Chondrocyte (in vitro differentiated cells): ENCODE results near the gene SLC25A13. TPM values are rescaled to one million over a fixed set of nuclear protein-coding genes. Genes with fewer than 3 reads are reported as not detected.

Source experiments
- DNase-seq: peaks from one replicate; pipeline ENCODE4 v3.0.0; 2021; ENCODE audit warnings: mixed read lengths, low spot score
- H3K27ac Mint-ChIP-seq: one replicate; pipeline ENCODE4 v1.8.0; 2021; ENCODE audit warnings: mild to moderate bottlenecking, moderate library complexity, mixed read lengths; ENCODE audit not compliant: unreplicated experiment
- H3K27me3 Mint-ChIP-seq: 2 replicates; pipeline ENCODE4 v1.8.0; 2021; ENCODE audit warnings: low read depth, mixed read lengths
- H3K36me3 Mint-ChIP-seq: 2 replicates; pipeline ENCODE4 v1.8.0; 2021; ENCODE audit warnings: low read depth, mixed read lengths
- H3K4me1 Mint-ChIP-seq: 2 replicates; pipeline ENCODE4 v1.8.0; 2021; ENCODE audit warnings: low read depth, mild to moderate bottlenecking, mixed read lengths
- H3K4me3 Mint-ChIP-seq: one replicate; pipeline ENCODE4 v1.8.0; 2021; ENCODE audit warnings: mild to moderate bottlenecking, moderate library complexity, mixed read lengths; ENCODE audit not compliant: unreplicated experiment
- H3K9me3 Mint-ChIP-seq: 2 replicates; pipeline ENCODE4 v1.8.0; 2021; ENCODE audit warnings: low read depth, mixed read lengths
- CTCF ChIP-seq: fragments of 200-600 bp; sonication (generic); IDR thresholded peaks from 2 replicates; pipeline ENCODE4 v1.5.0; 2021; ENCODE audit warnings: antibody characterized with exemption, mild to moderate bottlenecking, moderate library complexity
- total RNA-seq: library from RNA; stranded (reverse); gene quantifications from 3 replicates; pipeline ENCODE4 v1.2.1, GENCODE V29; 2021

SLC25A13 gene
- total RNA-seq, 1 donor from 2014 or later = 26.6 TPM

- Mint-ChIP-seq H3K4me3 (no peak overlapping the region), H3K27ac (no peak overlapping the region), H3K9me3 (no peaks in the 10 kb centered on the region), H3K27me3 (no peaks in the 10 kb centered on the region), H3K36me3 (no peaks in the 10 kb centered on the region), H3K4me1 (peaks cover 21% of the 10 kb centered on the region)
- DNase-seq = no peak
- no peak for TF ChIP-seq CTCF
Measured at GRCh38 chr7:96311967-96312366, 9.9 kb downstream of the SLC25A13 start.

GRCh38 chr7:96310110-96310509 is 11.8 kb downstream of the SLC25A13 start:
- H3K4me3 Mint-ChIP-seq = no peak overlapping the region
- H3K36me3 Mint-ChIP-seq = no peaks in the 10 kb centered on the region
- peaks cover 16% of the 10 kb centered on the region for H3K4me1 Mint-ChIP-seq
- no peak for TF ChIP-seq CTCF
- no peak overlapping the region for H3K27ac Mint-ChIP-seq
- H3K27me3 Mint-ChIP-seq = no peaks in the 10 kb centered on the region
- H3K9me3 Mint-ChIP-seq = no peaks in the 10 kb centered on the region
- DNase-seq = no peak

- Mint-ChIP-seq H3K36me3 (no peaks in the 10 kb centered on the region), H3K27ac (no peak overlapping the region), H3K4me1 (peaks cover 13% of the 10 kb centered on the region), H3K4me3 (no peak overlapping the region), H3K9me3 (peaks cover under 1% of the 10 kb centered on the region), H3K27me3 (no peaks in the 10 kb centered on the region)
- DNase-seq = no peak
- no peak for TF ChIP-seq CTCF
Measured at GRCh38 chr7:96308950-96309263, 13.0 kb downstream of the SLC25A13 start.

GRCh38 chr7:96308253-96308949 is 13.5 kb downstream of the SLC25A13 start:
- no peak overlapping the region for H3K4me3 Mint-ChIP-seq
- no peak for DNase-seq
- TF ChIP-seq CTCF = no peak
- no peaks in the 10 kb centered on the region for H3K36me3 Mint-ChIP-seq
- H3K27me3 Mint-ChIP-seq = no peaks in the 10 kb centered on the region
- H3K4me1 Mint-ChIP-seq = peaks cover 17% of the 10 kb centered on the region
- H3K9me3 Mint-ChIP-seq = peaks cover 4% of the 10 kb centered on the region
- H3K27ac Mint-ChIP-seq = no peak overlapping the region

DNA sequence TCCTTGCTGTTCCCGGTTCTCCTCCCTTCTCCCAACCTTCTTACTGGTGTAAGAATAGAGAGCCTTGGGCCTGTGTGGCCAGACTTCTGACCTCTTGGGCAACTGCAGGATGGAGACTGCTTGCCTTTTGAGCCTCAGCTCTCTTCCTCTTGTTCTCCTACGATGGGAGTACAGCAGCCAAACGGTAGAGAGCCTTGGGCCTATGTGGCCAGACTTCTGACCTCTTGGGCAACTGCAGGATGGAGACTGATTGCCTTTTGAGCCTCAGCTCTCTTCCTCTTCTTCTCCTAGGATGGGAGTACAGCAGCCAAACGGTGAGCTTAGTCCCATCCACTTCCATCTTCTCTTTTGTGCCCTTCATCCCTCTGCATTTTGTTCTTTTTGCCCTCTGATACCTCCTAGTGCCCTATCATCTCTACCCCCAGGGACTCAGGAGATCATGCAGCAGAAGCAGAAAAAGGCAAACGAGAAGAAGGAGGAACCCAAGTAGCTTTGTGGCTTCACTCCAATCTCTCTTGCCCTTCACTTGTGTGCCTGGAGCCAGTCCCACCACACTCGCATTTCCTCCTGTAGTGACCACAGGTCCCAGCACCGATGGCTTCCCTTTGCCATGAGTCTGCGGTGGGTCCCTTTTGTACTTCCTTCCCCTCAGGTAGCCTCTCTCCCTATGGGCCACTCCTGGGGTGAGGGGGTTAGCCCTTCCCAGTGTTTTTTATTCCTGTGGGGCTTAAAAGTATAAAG is 15.3 kb downstream of the SLC25A13 start:
- Mint-ChIP-seq H3K4me3 (no peak overlapping the region), H3K27ac (no peak overlapping the region), H3K36me3 (no peaks in the 10 kb centered on the region), H3K9me3 (peaks cover 4% of the 10 kb centered on the region), H3K27me3 (no peaks in the 10 kb centered on the region), H3K4me1 (peaks cover 23% of the 10 kb centered on the region)
- no peak for TF ChIP-seq CTCF
- DNase-seq = no peak
